Esophagus muscularis mucosa (tissue), 4 donors: ENCODE measurements around the gene ZNF135. TPM values are rescaled to one million over a fixed set of nuclear protein-coding genes. Genes with fewer than 3 reads are reported as not detected.
A peak's percentile ranks its signal among the peaks of the same experiment; 100 is the strongest.

ENCODE experiments used
- DNase-seq: peaks from one replicate; pipeline ENCODE4 v3.0.0-alpha.2; 2017; ENCODE audit errors: extremely low spot score
- H3K27ac ChIP-seq, 4 donors: fragments of 200-600 bp; sonication (generic); replicated peaks in 1 of 4; 1 replicate in 3 of 4; 2 replicates in 1 of 4; pipeline ENCODE4 v1.5.1; 2016 to 2019; ENCODE audit warnings: mild to moderate bottlenecking in 1 of 4
- H3K27me3 ChIP-seq, 4 donors: fragments of 200-600 bp; sonication (generic); one replicate each; pipeline versions ENCODE4 v1.5.1 to v1.6.0; 2016 to 2019
- H3K36me3 ChIP-seq, 4 donors: fragments of 200-600 bp; sonication (generic); one replicate each; pipeline ENCODE4 v1.5.1; 2016 to 2019
- H3K4me1 ChIP-seq, 4 donors: fragments of 200-600 bp; sonication (generic); one replicate each; pipeline ENCODE4 v1.5.1; 2016 to 2019
- H3K4me3 ChIP-seq, 4 donors: fragments of 200-600 bp; sonication (generic); 1 replicate in 2 of 4; 2 replicates in 2 of 4; pipeline ENCODE4 v1.5.1; 2016 to 2019; ENCODE audit warnings: mild to moderate bottlenecking in 4 of 4, moderate library complexity in 1 of 4
- H3K9me3 ChIP-seq, 4 donors: fragments of 200-600 bp; sonication (generic); 1 replicate in 3 of 4; 2 replicates in 1 of 4; pipeline ENCODE4 v1.5.1; 2016 to 2019
- CTCF ChIP-seq, 3 experiments: fragments of 200-600 bp in 2 of 3; fragments of 450-650 bp in 1 of 3; sonication (generic) in 2 of 3; IDR thresholded peaks; one replicate each; pipeline ENCODE4 v1.5.1; 2017 to 2019; ENCODE audit warnings: antibody characterized with exemption in 3 of 3, mild to moderate bottlenecking in 2 of 3, moderate library complexity in 1 of 3
- EP300 ChIP-seq: sonication (generic); formaldehyde crosslinking; IDR thresholded peaks from one replicate; pipeline ENCODE4 v1.6.1; 2017; ENCODE audit warnings: antibody characterized with exemption
- POLR2A ChIP-seq: fragments of 450-650 bp; IDR thresholded peaks from one replicate; pipeline ENCODE4 v1.6.1; 2017; ENCODE audit warnings: antibody characterized with exemption, moderate library complexity, mild to moderate bottlenecking, low read depth
- POLR2AphosphoS5 ChIP-seq, 2 donors: sonication (generic); formaldehyde crosslinking; IDR thresholded peaks; one replicate each; pipeline ENCODE4 v1.6.1; 2017; ENCODE audit warnings: antibody characterized with exemption in 2 of 2
- WGBS: methylation state at CpG from one replicate; pipeline ENCODE4 v1.1.5; 2018; 5-methylcytosine and 5-hydroxymethylcytosine counted together
- intact Hi-C: fragments of 100-400 bp; cut with DNase I; formaldehyde crosslinking; loops from one replicate; pipeline ENCODE4 v1.15.1; 2023
- total RNA-seq, 4 donors: library from RNA; depleted of rRNA; stranded (reverse); fragments of >200 nt; gene quantifications; one replicate each; pipeline versions ENCODE4 v1.1.0 to v1.2.1, GENCODE V29; 2016

ZNF135 gene
- total RNA-seq, 4 donors from 2014 or later = 5.1 to 9.1 (median 6.6) TPM

DNA sequence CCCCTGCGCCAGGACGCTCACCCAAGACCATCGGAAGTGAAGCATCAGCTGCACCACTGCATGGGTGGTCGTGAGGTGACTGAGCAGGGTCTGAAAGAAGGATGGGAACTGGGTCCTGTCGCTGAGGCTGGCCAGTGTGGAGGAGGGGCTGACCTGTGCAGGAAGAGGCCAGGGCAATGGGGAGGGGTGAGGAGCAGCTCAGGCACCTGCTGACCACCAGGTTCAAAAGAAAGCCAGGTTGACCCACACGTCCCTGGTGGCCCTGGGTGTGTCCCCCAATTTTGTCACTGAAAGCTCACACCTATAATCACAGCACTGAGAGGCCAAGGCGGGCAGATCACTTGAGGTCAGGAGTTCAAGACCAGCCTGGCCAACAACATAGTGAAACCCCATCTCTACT lies 39.0 kb upstream of the ZNF135 start:
- Histone ChIP-seq H3K9me3 (peaks cover 0 to 10% (median 0%) of the 10 kb centered on the region in 4 donors), H3K27ac (no peak overlapping the region), H3K4me3 (no peak overlapping the region), H3K4me1 (peaks cover 0 to 4% (median 2%) of the 10 kb centered on the region in 4 donors), H3K27me3 (peaks cover 0 to 21% (median 0%) of the 10 kb centered on the region in 4 donors), H3K36me3 (no peaks in the 10 kb centered on the region)
- intact Hi-C loops = no loop called here
- DNase-seq = no peak
- WGBS = 74% methylated on average over 6 of the region's 7 CpGs
- TF ChIP-seq CTCF (IDR thresholded peaks at IDR 0.05) (no peak), POLR2A (no peak), EP300 (no peak), POLR2AphosphoS5 (IDR thresholded peaks at IDR 0.05) (no peak)

GRCh38 chr19:58021541-58022282 lies 37.4 kb upstream of the ZNF135 start:
- Histone ChIP-seq H3K4me3 (no peak overlapping the region), H3K36me3 (no peaks in the 10 kb centered on the region), H3K4me1 (peaks cover 0 to 4% (median 2%) of the 10 kb centered on the region in 4 donors), H3K27ac (no peak overlapping the region), H3K9me3 (peaks cover 0 to 1% (median 0%) of the 10 kb centered on the region in 4 donors), H3K27me3 (peaks cover 0 to 21% (median 0%) of the 10 kb centered on the region in 4 donors)
- DNase-seq = no peak
- 9% methylated on average over 10 of the region's 30 CpGs for WGBS
- TF ChIP-seq POLR2A = no peak
- peak; percentile 69 to 85 (median 83) for TF ChIP-seq CTCF (IDR thresholded peaks at IDR 0.05)
- no peak for TF ChIP-seq EP300
- peak in 1 of 2 donors; percentile 60 for TF ChIP-seq POLR2AphosphoS5 (IDR thresholded peaks at IDR 0.05)
- intact Hi-C loops = loop anchor here (1.0 kb wide), 1 partner anchor 134 kb away; no protein-coding TSS in a partner anchor

GRCh38 chr19:58022283-58022660 lies 36.8 kb upstream of the ZNF135 start:
- 79% methylated on average over 4 of the region's 4 CpGs for WGBS
- intact Hi-C loops = loop anchor here (1.0 kb wide), 1 partner anchor 133 kb away; no protein-coding TSS in a partner anchor
- DNase-seq = no peak

GRCh38 chr19:58024661-58025060 lies 34.4 kb upstream of the ZNF135 start:
- H3K4me3 ChIP-seq = no peak overlapping the region
- intact Hi-C loops = no loop called here
- TF ChIP-seq EP300 (no peak), POLR2AphosphoS5 (IDR thresholded peaks at IDR 0.05) (no peak), CTCF (IDR thresholded peaks at IDR 0.05) (no peak), POLR2A (no peak)
- peaks cover 0 to under 1% (median 0%) of the 10 kb centered on the region in 4 donors for H3K27me3 ChIP-seq
- H3K27ac ChIP-seq = no peak overlapping the region
- peaks cover 0 to 4% (median 2%) of the 10 kb centered on the region in 4 donors for H3K4me1 ChIP-seq
- DNase-seq = no peak
- H3K36me3 ChIP-seq = no peaks in the 10 kb centered on the region
- 94% methylated on average over 12 of the region's 12 CpGs for WGBS
- H3K9me3 ChIP-seq = no peaks in the 10 kb centered on the region

More at GRCh38 chr19:58022283-58022660, 36.8 kb upstream of the ZNF135 start:
- H3K36me3 ChIP-seq = no peaks in the 10 kb centered on the region
- H3K27ac ChIP-seq = no peak overlapping the region
- H3K9me3 ChIP-seq = no peaks in the 10 kb centered on the region
- TF ChIP-seq POLR2AphosphoS5 (IDR thresholded peaks at IDR 0.05) (no peak), EP300 (no peak), POLR2A (no peak), CTCF (IDR thresholded peaks at IDR 0.05) (no peak)
- H3K4me1 ChIP-seq = peaks cover 0 to 4% (median 2%) of the 10 kb centered on the region in 4 donors
- no peak overlapping the region for H3K4me3 ChIP-seq
- peaks cover 0 to 16% (median 0%) of the 10 kb centered on the region in 4 donors for H3K27me3 ChIP-seq
